Measurements from ENCODE around the gene AP2B1.

The AP2B1 gene

GRCh38 chr17:35587074-35587961 is at the start of gene AP2B1:
Gene AP2B1 (plus strand): TSS chr17:35587322. CDS start chr17:35594031, 6,709 bp downstream.
- peak; percentile 94 for DNase-seq (ENCODE audit: low read depth)
- peak within 1 kb of the TSS; percentile 99 for H3K4me3 ChIP-seq (ENCODE audit: low read length)
- no peaks in the 10 kb centered on the region for H3K36me3 ChIP-seq (ENCODE audit: control insufficient read depth, insufficient read depth, low read length, severe bottlenecking)
- peak within 1 kb of the TSS; percentile 98 for H3K9ac ChIP-seq (ENCODE audit: low read length)
- H3K27me3 ChIP-seq (replicated peaks; ENCODE audit: control insufficient read depth, insufficient read depth, low read length) = no peaks in the 10 kb centered on the region
- H3K4me1 ChIP-seq (ENCODE audit: control insufficient read depth, insufficient read depth, low read length) = peaks cover 23% of the 10 kb centered on the region
- H3K9me3 ChIP-seq (ENCODE audit: control insufficient read depth, low read length) = no peaks in the 10 kb centered on the region

DNA sequence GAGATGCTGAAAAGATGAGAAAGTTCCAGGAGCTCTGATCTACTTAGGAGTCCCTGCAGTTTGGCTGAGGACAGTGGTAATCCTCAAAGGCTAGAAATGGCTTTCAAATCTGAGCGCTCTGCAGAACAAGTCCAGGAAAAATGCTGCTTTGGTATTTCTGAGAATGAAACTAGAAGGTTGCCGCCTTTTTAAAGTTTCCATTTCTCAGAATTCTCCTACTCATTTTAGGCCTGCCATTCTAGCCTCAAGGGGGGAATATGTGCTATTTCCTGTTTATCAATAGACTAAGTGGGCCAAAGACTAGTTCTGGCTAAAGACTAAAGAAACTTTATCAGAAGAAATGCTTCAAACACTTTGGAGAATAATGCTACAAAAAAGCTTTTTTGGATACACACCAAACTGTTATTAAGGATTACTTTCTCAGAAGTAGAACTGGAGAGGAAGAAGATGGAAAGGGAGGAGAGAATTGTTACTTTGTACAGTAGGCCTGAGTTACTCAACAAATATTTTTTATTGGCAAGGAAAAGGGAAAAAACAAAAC is 49.5 kb upstream of the AP2B1 start, which contains the start of gene SLFN12L:
SLFN12L (minus strand) TSS at position 78 of the 541 bp plus-strand sequence. CDS start 15,314 bp downstream, outside the sequence.
- Histone ChIP-seq H3K9me3 (ENCODE audit: control insufficient read depth, low read length) (no peaks in the 10 kb centered on the region), H3K4me3 (ENCODE audit: low read length) (no peak within 1 kb of the TSS), H3K36me3 (ENCODE audit: control insufficient read depth, insufficient read depth, low read length, severe bottlenecking) (no peaks in the 10 kb centered on the region), H3K27me3 (replicated peaks; ENCODE audit: control insufficient read depth, insufficient read depth, low read length) (no peaks in the 10 kb centered on the region), H3K9ac (ENCODE audit: low read length) (peak within 1 kb of the TSS; percentile 45), H3K4me1 (ENCODE audit: control insufficient read depth, insufficient read depth, low read length) (peaks cover 16% of the 10 kb centered on the region)
- DNase-seq (ENCODE audit: low read depth) = no peak

DNA sequence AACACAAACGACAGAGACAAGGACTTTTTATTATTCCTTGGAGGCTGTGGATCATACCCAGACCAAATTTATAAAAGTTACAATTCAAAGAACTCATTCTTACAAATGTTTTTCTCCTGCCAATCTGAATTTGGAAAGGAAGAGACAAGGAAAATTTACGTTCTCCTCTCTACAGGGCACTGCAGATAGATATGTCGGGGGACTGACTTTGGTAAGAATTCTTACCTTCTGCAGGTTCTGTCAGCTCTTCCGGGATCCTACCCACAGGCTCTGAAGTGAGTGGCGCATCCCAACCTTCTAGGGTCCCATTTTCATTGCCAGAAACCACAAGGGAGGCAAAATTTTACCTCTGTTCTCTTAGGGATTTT is 47.5 kb upstream of the AP2B1 start:
- Histone ChIP-seq H3K9me3 (ENCODE audit: control insufficient read depth, low read length) (no peaks in the 10 kb centered on the region), H3K27me3 (replicated peaks; ENCODE audit: control insufficient read depth, insufficient read depth, low read length) (no peaks in the 10 kb centered on the region), H3K4me3 (ENCODE audit: low read length) (no peak overlapping the region), H3K4me1 (ENCODE audit: control insufficient read depth, insufficient read depth, low read length) (peaks cover 16% of the 10 kb centered on the region), H3K36me3 (ENCODE audit: control insufficient read depth, insufficient read depth, low read length, severe bottlenecking) (no peaks in the 10 kb centered on the region), H3K9ac (ENCODE audit: low read length) (peak overlapping the region; percentile 30)
- DNase-seq (ENCODE audit: low read depth) = no peak

DNA sequence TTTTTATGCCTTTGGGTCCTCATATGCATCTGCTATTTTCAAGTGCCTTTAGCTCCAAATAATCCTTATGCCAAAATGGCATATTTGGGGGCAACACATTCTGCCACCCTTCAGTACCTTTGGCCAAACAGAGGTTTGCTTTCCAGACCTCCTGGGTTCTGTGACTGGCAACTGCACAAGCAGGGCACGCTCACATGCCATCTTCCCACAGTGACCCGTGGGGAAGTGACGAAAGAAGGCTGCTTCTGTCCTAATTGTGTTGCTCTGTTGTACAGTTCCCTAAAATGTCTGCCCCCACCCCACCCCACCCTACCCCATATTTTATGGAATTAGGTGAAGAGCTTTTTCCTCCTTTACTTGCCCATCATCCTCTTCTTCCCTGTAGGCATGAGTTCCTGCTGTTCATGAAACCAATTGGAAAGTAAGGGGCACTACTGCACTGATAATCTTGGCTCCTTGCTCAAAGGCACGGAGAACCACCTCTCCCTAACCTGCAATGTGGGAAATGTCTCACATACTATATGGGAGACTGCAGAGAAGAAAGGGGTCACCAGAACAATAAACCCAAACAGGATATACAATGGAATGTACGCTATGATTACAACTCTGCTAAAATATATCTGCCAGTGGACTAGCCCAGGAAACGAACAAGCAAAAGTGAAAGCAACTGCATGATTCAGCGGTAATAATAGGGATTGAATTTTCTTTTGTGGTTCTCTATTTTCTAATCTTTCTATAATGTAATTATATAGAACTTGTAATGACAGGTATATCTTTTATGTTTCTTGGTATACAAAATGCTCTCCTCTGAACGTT is 46.3 kb upstream of the AP2B1 start:
- H3K27me3 ChIP-seq (replicated peaks; ENCODE audit: control insufficient read depth, insufficient read depth, low read length) = no peaks in the 10 kb centered on the region
- peak; percentile 71 for DNase-seq (ENCODE audit: low read depth)
- H3K9me3 ChIP-seq (ENCODE audit: control insufficient read depth, low read length) = no peaks in the 10 kb centered on the region
- H3K36me3 ChIP-seq (ENCODE audit: control insufficient read depth, insufficient read depth, low read length, severe bottlenecking) = no peaks in the 10 kb centered on the region
- peak overlapping the region; percentile 54 for H3K9ac ChIP-seq (ENCODE audit: low read length)
- H3K4me1 ChIP-seq (ENCODE audit: control insufficient read depth, insufficient read depth, low read length) = peaks cover 16% of the 10 kb centered on the region
- peak overlapping the region; percentile 73 for H3K4me3 ChIP-seq (ENCODE audit: low read length)

GRCh38 chr17:35541434-35541833 is 45.7 kb upstream of the AP2B1 start:
- Histone ChIP-seq H3K4me3 (ENCODE audit: low read length) (peak overlapping the region; percentile 73), H3K36me3 (ENCODE audit: control insufficient read depth, insufficient read depth, low read length, severe bottlenecking) (no peaks in the 10 kb centered on the region), H3K9me3 (ENCODE audit: control insufficient read depth, low read length) (no peaks in the 10 kb centered on the region), H3K27me3 (replicated peaks; ENCODE audit: control insufficient read depth, insufficient read depth, low read length) (no peaks in the 10 kb centered on the region), H3K9ac (ENCODE audit: low read length) (peak overlapping the region; percentile 54), H3K4me1 (ENCODE audit: control insufficient read depth, insufficient read depth, low read length) (peaks cover 16% of the 10 kb centered on the region)
- no peak for DNase-seq (ENCODE audit: low read depth)

- DNase-seq (ENCODE audit: low read depth) = no peak
- Histone ChIP-seq H3K36me3 (ENCODE audit: control insufficient read depth, insufficient read depth, low read length, severe bottlenecking) (no peaks in the 10 kb centered on the region), H3K4me1 (ENCODE audit: control insufficient read depth, insufficient read depth, low read length) (peaks cover 8% of the 10 kb centered on the region), H3K9me3 (ENCODE audit: control insufficient read depth, low read length) (no peaks in the 10 kb centered on the region), H3K4me3 (ENCODE audit: low read length) (no peak overlapping the region), H3K27me3 (replicated peaks; ENCODE audit: control insufficient read depth, insufficient read depth, low read length) (no peaks in the 10 kb centered on the region), H3K9ac (ENCODE audit: low read length) (no peak overlapping the region)
Observed at GRCh38 chr17:35542990-35543389, 44.1 kb upstream of the AP2B1 start.

DNA sequence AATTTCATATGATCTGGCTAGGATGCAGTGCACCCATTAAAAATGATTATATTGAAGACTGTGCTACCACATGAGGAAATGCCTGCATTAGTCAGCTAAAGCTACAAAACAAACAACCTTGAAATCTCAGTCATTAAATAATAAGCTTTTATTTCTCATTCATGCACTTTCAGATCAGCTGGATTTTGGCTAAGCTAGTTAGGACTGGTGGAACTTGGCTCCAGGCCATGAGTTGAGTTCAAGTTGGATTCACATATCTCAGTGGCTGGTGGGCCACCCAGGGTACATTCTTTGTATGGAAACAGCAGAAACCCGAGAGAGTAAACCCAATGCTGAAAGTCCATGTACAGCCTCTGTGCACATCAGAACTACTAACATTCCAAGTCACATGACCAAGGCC is 43.3 kb upstream of the AP2B1 start:
- Histone ChIP-seq H3K9ac (ENCODE audit: low read length) (no peak overlapping the region), H3K27me3 (replicated peaks; ENCODE audit: control insufficient read depth, insufficient read depth, low read length) (peaks cover 6% of the 10 kb centered on the region), H3K36me3 (ENCODE audit: control insufficient read depth, insufficient read depth, low read length, severe bottlenecking) (no peaks in the 10 kb centered on the region), H3K9me3 (ENCODE audit: control insufficient read depth, low read length) (no peaks in the 10 kb centered on the region), H3K4me3 (ENCODE audit: low read length) (no peak overlapping the region), H3K4me1 (ENCODE audit: control insufficient read depth, insufficient read depth, low read length) (peaks cover 3% of the 10 kb centered on the region)
- DNase-seq (ENCODE audit: low read depth) = no peak

DNA sequence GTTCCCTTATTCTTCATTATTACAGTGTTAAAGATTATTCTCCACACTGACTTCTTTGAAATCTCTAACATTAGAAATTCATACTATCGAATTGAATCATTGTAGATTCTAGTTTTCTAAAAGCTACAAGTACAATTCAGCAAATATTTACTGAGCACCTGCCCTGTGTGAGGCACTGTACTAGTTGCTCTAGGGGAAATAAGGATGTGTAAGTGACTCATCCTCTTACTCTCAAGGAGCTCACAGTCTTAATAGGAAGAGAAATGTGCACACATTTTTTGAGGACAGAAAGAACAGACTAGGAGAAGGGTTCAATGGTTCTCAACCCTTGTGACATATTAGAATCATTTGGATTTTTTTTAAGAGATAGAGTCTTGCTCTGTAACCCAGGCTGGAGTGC is 42.0 kb upstream of the AP2B1 start:
- Histone ChIP-seq H3K27me3 (replicated peaks; ENCODE audit: control insufficient read depth, insufficient read depth, low read length) (peaks cover 6% of the 10 kb centered on the region), H3K4me3 (ENCODE audit: low read length) (no peak overlapping the region), H3K36me3 (ENCODE audit: control insufficient read depth, insufficient read depth, low read length, severe bottlenecking) (no peaks in the 10 kb centered on the region), H3K4me1 (ENCODE audit: control insufficient read depth, insufficient read depth, low read length) (peaks cover 3% of the 10 kb centered on the region), H3K9ac (ENCODE audit: low read length) (no peak overlapping the region), H3K9me3 (ENCODE audit: control insufficient read depth, low read length) (no peaks in the 10 kb centered on the region)
- no peak for DNase-seq (ENCODE audit: low read depth)

DNA sequence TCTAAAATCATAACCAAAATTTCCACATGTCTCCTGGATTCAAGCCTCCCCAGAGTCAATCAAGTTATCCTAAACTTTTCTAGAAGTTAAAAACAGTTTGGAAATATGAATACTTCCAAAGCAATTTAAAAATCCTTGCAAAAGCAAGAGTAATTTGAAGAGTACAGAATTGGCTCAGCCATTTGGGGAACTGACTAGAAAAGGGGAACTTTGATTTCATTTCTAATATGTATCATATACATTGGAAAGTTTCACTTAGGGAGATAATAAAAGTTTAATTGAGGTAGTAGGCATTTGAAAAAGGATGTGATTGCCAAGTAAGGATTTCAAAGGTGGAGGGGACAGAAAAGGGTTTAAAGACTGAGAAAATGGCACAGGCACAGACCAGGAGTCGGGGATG is 40.6 kb upstream of the AP2B1 start:
- Histone ChIP-seq H3K36me3 (ENCODE audit: control insufficient read depth, insufficient read depth, low read length, severe bottlenecking) (no peaks in the 10 kb centered on the region), H3K4me3 (ENCODE audit: low read length) (no peak overlapping the region), H3K9me3 (ENCODE audit: control insufficient read depth, low read length) (no peaks in the 10 kb centered on the region), H3K4me1 (ENCODE audit: control insufficient read depth, insufficient read depth, low read length) (no peaks in the 10 kb centered on the region), H3K9ac (ENCODE audit: low read length) (no peak overlapping the region), H3K27me3 (replicated peaks; ENCODE audit: control insufficient read depth, insufficient read depth, low read length) (peaks cover 6% of the 10 kb centered on the region)
- DNase-seq (ENCODE audit: low read depth) = no peak

GRCh38 chr17:35548208-35548810 is 38.8 kb upstream of the AP2B1 start:
- no peak overlapping the region for H3K4me3 ChIP-seq (ENCODE audit: low read length)
- no peak overlapping the region for H3K9ac ChIP-seq (ENCODE audit: low read length)
- no peaks in the 10 kb centered on the region for H3K36me3 ChIP-seq (ENCODE audit: control insufficient read depth, insufficient read depth, low read length, severe bottlenecking)
- no peak for DNase-seq (ENCODE audit: low read depth)
- H3K9me3 ChIP-seq (ENCODE audit: control insufficient read depth, low read length) = no peaks in the 10 kb centered on the region
- peaks cover 6% of the 10 kb centered on the region for H3K27me3 ChIP-seq (replicated peaks; ENCODE audit: control insufficient read depth, insufficient read depth, low read length)
- no peaks in the 10 kb centered on the region for H3K4me1 ChIP-seq (ENCODE audit: control insufficient read depth, insufficient read depth, low read length)

- no peak for DNase-seq (ENCODE audit: low read depth)
- Histone ChIP-seq H3K4me1 (ENCODE audit: control insufficient read depth, insufficient read depth, low read length) (no peaks in the 10 kb centered on the region), H3K36me3 (ENCODE audit: control insufficient read depth, insufficient read depth, low read length, severe bottlenecking) (no peaks in the 10 kb centered on the region), H3K9me3 (ENCODE audit: control insufficient read depth, low read length) (no peaks in the 10 kb centered on the region), H3K9ac (ENCODE audit: low read length) (no peak overlapping the region), H3K27me3 (replicated peaks; ENCODE audit: control insufficient read depth, insufficient read depth, low read length) (peaks cover 6% of the 10 kb centered on the region), H3K4me3 (ENCODE audit: low read length) (no peak overlapping the region)
Observed at GRCh38 chr17:35548978-35549377, 38.1 kb upstream of the AP2B1 start.

Measured in adipocyte (in vitro differentiated cells).